ENCODE data around the gene RGPD6.
"Not testable (repeated sequence)": the region's sequence is repeated elsewhere in the genome, so short reads cannot be mapped to it uniquely, and the experiment has no call there.

Gene RGPD6

DNA sequence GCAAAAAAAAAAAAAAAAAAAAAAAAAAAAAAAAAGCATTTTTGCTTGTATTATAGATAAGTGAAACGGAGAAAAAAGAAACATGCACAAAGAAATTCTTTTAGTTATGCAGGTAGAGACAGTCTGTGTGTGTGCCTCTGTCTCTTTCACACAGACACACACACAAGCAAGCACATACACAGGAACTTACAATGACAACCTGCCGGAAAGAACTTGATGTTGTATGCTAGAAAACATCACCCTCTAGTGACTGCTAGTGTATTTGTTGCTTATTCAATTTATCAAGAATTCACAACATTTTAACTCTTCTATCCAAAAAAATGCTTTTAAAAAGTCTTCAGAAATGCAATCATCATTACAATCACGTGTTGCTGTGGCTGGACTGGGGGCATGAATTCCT lies 95.8 kb downstream of the RGPD6 start:
- not testable (repeated sequence) for DNase-seq (ENCODE audit: low read depth in 2 of 2)

DNA sequence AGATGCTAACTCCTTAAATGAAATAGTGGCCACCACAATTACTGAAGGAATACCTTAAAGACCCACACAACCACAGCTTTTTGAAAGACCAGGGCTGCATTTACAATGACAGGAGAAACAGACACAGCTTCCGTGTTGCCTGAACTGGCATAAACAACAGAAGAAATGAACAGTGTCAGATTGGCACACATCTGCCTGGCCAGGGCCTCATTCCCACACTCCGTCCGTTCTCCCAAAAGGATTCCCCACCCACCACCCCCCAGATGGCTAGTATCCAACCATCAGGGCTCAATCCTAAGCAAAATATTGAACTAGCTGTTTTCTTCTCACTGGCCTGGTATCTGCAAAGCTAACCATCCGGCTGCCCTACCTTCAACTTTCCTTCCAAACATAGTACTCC lies 96.9 kb downstream of the RGPD6 start:
- DNase-seq (ENCODE audit: low read depth in 2 of 2), result not testable (repeated sequence)

GRCh38 chr2:110477370-110477769 lies 99.7 kb downstream of the RGPD6 start:
- DNase-seq (ENCODE audit: low read depth in 2 of 2), result not testable (repeated sequence)

DNA sequence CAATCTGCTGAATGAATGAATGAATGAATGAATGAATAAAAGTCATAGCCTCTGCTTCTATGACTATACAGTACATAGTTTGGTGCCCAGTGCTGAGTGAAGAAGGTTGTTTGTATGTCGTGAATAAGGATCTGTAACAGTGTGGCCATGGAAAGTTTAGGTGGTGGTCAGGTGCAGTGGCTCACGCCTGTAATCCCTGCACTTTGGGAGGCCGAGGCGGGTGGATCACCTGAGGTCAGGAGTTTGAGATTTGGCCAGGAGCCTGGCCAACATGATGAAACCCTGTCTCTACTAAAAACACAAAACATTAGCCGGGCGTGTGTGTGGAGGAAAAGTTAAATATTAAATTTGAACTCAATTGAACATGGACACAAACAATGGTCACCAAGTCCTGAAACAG lies 100.1 kb downstream of the RGPD6 start:
- not testable (repeated sequence) for DNase-seq (ENCODE audit: low read depth in 2 of 2)

GRCh38 chr2:110475627-110476359 lies 101.2 kb downstream of the RGPD6 start:
- DNase-seq (ENCODE audit: low read depth in 2 of 2), result not testable (repeated sequence)

DNA sequence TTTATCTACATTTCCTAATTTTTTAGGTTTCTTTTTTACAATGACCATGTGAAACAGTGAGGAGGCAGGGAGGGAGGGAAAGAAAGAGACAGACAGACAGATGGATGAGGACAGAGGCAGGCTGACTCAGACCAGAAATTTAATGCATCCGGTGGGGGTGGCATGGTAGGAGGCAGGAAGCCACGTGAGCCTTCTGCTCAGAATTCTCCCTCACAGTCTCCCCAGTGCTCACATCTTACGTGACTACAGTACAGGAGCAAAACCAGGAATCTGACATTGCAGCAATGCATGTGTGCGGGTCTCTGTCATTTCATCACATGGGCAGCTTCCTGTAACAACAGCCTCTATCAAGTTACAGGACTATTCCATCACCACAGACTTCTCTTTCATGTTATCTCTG lies 102.1 kb downstream of the RGPD6 start:
- not testable (repeated sequence) for DNase-seq (ENCODE audit: low read depth in 2 of 2)

DNA sequence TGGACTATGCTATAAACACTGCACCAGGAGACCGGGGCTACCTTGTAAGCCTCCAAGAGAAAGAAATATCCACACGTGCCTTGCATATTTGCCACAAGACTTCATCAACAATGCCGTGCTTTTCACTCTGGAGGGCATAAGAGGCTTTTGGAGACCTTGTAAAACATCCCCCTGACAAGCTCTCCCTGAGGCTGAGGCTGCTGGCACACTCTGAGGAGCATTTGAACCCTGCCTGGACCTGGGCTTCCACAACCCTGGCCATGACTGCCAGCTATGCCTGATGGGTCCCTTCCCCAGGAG lies 104.0 kb downstream of the RGPD6 start:
- not testable (repeated sequence) for DNase-seq (ENCODE audit: low read depth in 2 of 2)

GRCh38 chr2:110472171-110473058 lies 104.6 kb downstream of the RGPD6 start, which contains the start of gene LIMS4:
Gene LIMS4 (minus strand): TSS chr2:110472816. CDS start chr2:110472778, 38 bp downstream.
- DNase-seq (ENCODE audit: low read depth in 2 of 2), result not testable (repeated sequence)

DNA sequence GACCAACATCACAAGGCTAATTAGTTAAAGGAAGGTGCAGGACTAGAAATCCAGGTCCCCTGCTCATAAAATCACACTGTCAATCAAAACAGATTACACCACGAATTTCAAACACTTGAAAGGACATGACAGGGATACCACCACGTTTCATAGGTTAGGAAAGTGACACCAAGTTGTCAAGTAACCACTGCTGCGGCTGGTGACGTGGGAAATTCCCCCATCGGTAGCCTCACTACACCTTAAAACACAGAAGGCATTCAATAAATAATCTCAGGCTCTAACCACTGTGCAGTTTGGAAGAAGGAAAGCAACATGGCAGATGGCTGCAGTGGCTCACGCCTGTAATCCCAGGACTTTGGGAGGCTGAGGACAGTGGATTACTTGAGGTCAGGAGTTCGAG lies 108.1 kb downstream of the RGPD6 start:
- DNase-seq (ENCODE audit: low read depth in 2 of 2), result not testable (repeated sequence)

DNA sequence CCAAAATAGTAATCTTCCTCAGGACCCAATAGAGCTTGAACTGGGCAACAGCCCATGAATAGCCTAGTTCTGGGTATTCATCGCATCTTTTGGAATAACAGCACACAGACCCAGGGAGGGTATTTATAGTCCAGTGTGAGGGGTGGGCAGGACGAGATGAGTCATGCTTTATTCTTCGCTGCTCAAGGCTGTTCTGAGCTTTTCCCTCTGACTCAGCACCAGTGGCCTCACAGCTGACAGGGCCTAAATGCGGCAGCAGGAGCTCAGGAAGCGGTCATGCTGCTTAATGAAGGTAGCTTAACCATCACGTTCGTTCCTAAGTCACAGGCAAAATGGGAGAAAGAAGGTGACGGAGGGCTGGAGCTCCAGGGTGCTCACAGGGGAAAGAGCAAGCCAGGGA lies 111.7 kb downstream of the RGPD6 start:
- DNase-seq (ENCODE audit: low read depth in 2 of 2), result not testable (repeated sequence)

Data from stimulated activated CD8-positive, alpha-beta memory T cell treated with anti-CD3 and anti-CD28 coated beads, Interleukin-7, amount 100 ng/mL, for 4 hours (primary cell).